Measurements from ENCODE around the gene FYCO1. TPM values are rescaled to one million over a fixed set of nuclear protein-coding genes. Genes with fewer than 3 reads are reported as not detected.

Gene FYCO1
- total and polyA plus RNA-seq, 9 of the 15 experiments (the other 6 are each of a cell fraction or from before 2014, with no cell fraction given) = 2.1 to 13.8 (median 7.4) TPM

- in situ Hi-C loops (cut with MboI) (no loop called here), intact Hi-C loops (cut with micrococcal nuclease) (no loop called here)
- Histone ChIP-seq H3K9me1 (ENCODE audit: control insufficient read depth, insufficient read depth, low read length) (no peaks in the 10 kb centered on the region), H3K36me3 (ENCODE audit: control insufficient read depth, insufficient read depth, low read length) (peaks cover 3% of the 10 kb centered on the region; the same call in 1 of the 3 replicates), H2AFZ (ENCODE audit: low read depth, low read length) (no peak overlapping the region), H4K20me1 (replicated peaks; ENCODE audit: control insufficient read depth, insufficient read depth, low read length) (no peaks in the 10 kb centered on the region; the same call in 1 of the 2 replicates), H3K4me2 (ENCODE audit: insufficient read depth, low read length) (no peak overlapping the region), H3K27ac (ENCODE audit: extremely low read depth, low read depth, low read length) (no peak overlapping the region), H3K9ac (ENCODE audit: insufficient read depth in 1 of 2, low read depth in 2 of 2, low read length in 2 of 2) (no peak overlapping the region), H3K27me3 (ENCODE audit: control insufficient read depth in 2 of 2, insufficient read depth in 2 of 2, low read length in 2 of 2) (peaks cover 0 to 7% of the 10 kb centered on the region in 2 experiments; a peak in 2 of 5 replicates), H3K79me2 (ENCODE audit: control insufficient read depth, insufficient read depth, low read length) (no peaks in the 10 kb centered on the region), H3K4me1 (replicated peaks in 1 of 2; ENCODE audit: control insufficient read depth in 2 of 2, insufficient read depth in 2 of 2, low read length in 2 of 2) (no peaks in the 10 kb centered on the region; a peak in 1 of 5 replicates), H3K9me3 (replicated peaks; ENCODE audit: control insufficient read depth, insufficient read depth, low read depth, low read length) (no peaks in the 10 kb centered on the region), H3K4me3 (no peak overlapping the region)
- no TSS peak for BruUV-seq (replicated peaks)
- 41% methylated on average over 9 of the region's 9 CpGs for WGBS (ENCODE audit: insufficient coverage, low coverage, missing lambda C conversion rate)
- POLR2A ChIA-PET = interaction anchor here (0.6 to 0.8 kb wide), 2 partner anchors 9 to 107 kb away, joined by 3 read pairs; no protein-coding TSS in a partner anchor
- DNase-seq (ENCODE audit: extremely low read depth in 1 of 4, low spot score in 3 of 4) (no peak), FAIRE-seq (no peak), ATAC-seq (no peak)
- CTCF ChIA-PET (ENCODE audit: low intra/inter-chr PET ratio) = no interaction called here
- no peak for TF ChIP-seq XRCC4 (IDR thresholded peaks at IDR 0.05; ENCODE audit: extremely low read depth, insufficient read depth, insufficient read length)
- TF ChIP-seq TEAD2 (tag; IDR thresholded peaks at IDR 0.05) = no peak
- TF ChIP-seq ZNF212 (CRISPR knock-in tag; IDR thresholded peaks at IDR 0.05) = no peak
- TF ChIP-seq PATZ1 (CRISPR knock-in tag; IDR thresholded peaks at IDR 0.05; ENCODE audit: borderline replicate concordance) = no peak
- no peak for TF ChIP-seq SMAD3 (CRISPR knock-in tag; conservative IDR thresholded peaks at IDR 0.05)
- no peak for TF ChIP-seq AFF1 (IDR thresholded peaks at IDR 0.05; ENCODE audit: low read depth in 1 of 2, partially characterized antibody in 2 of 2)
- no peak for TF ChIP-seq SPI1 (IDR thresholded peaks at IDR 0.05; ENCODE audit: borderline replicate concordance, low read depth, low read length)
- TF ChIP-seq HBP1 (CRISPR knock-in tag; IDR thresholded peaks at IDR 0.05) = no peak
- no peak for TF ChIP-seq GABPB1 (CRISPR knock-in tag; IDR thresholded peaks at IDR 0.05)
- TF ChIP-seq BRF2 (IDR thresholded peaks at IDR 0.05; ENCODE audit: borderline replicate concordance, insufficient read depth, insufficient read length) = no peak
- no peak for TF ChIP-seq POLR2AphosphoS2 (IDR thresholded peaks at IDR 0.05; ENCODE audit: low read length)
Measured at GRCh38 chr3:45915059-45915439, 80.6 kb downstream of the FYCO1 start.

All from K562 (cell line).